Left colon (tissue), 2 donors: ENCODE measurements around the gene GRXCR1. TPM values are rescaled to one million over a fixed set of nuclear protein-coding genes. Genes with fewer than 3 reads are reported as not detected.

Source experiments
- ATAC-seq: fragments of 200-7000 bp; cut with Tn5 transposase; one replicate; pipeline ENCODE4 v1.9.1; 2020; ENCODE audit warnings: mild to moderate bottlenecking, moderate library complexity
- DNase-seq, 2 donors: peaks; one replicate each; pipeline ENCODE4 v3.0.0-alpha.2; 2020
- intact Hi-C, 2 donors: fragments of 100-400 bp; cut with DNase I in 1 of 2; cut with micrococcal nuclease in 1 of 2; formaldehyde crosslinking; loops; one replicate each; pipeline versions ENCODE4 v1.11.2 to v1.14.0; 2022; cut with DNase I, micrococcal nuclease
- long read RNA-seq: library from polyadenylated mRNA; unstranded; transcript quantifications from one replicate; pipeline ENCODE4 v2.0.0, GENCODE V29; 2021
- total RNA-seq, 2 donors: library from RNA; stranded (reverse); fragmentation: NEBNext Ultra II Directional; extraction: Animal tissue kit (Norgen Biotek cat#: 25700); gene quantifications; one replicate each; pipeline ENCODE4 v1.2.1, GENCODE V29; 2021
- donor health status: DM: no; HTN: no; CAD: no.
- donor health status: DM: yes; HTN: yes; CAD: no.

The GRXCR1 gene
- total RNA-seq: not detected
- long read RNA-seq: 0 reads

DNA sequence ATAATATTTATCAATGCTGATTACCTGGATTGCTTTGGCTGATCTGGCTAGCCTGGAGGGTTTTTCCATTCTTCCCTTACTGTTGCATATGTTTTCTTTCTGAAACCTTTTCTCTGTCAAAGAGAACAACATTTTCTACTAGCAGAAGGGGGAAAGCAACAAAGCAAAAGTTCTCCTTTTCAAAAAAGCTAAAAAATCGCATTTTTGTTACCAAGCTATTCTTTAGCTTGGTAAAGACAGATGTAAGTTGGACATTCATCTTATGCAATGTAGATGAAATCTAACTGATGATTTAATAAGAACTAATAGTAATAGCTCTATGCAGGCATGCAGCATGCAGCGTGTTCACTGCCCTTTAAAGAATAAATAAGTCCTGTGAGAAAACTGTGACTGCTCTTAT lies at the start of gene GRXCR1:
Gene GRXCR1, plus strand, starts transcription at position 301 of the 400 bp plus-strand sequence. CDS start 554 bp downstream, outside the sequence.
- intact Hi-C loops: no loop called here
- no peak for ATAC-seq
- DNase-seq: no peak

DNA sequence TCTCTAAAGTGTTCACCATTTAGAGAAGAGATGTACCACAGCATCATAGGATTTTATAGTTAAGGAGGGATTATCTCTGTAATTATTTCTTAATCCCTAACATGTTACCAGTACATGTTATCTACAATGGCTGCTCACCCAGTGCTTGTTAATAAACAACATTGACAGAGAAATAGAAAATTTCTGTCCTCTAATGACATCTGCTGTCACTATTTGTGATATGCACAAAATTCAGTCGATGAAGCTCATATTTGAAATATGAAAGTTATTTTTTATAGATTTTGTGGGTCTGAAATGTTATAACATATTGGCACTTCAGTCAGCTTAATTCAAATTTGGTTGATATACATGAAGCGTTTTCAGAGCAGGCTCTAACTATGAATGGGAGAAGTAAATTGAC lies 48.8 kb upstream of the GRXCR1 start:
- no peak for ATAC-seq
- intact Hi-C loops: no loop called here
- DNase-seq: no peak

DNA sequence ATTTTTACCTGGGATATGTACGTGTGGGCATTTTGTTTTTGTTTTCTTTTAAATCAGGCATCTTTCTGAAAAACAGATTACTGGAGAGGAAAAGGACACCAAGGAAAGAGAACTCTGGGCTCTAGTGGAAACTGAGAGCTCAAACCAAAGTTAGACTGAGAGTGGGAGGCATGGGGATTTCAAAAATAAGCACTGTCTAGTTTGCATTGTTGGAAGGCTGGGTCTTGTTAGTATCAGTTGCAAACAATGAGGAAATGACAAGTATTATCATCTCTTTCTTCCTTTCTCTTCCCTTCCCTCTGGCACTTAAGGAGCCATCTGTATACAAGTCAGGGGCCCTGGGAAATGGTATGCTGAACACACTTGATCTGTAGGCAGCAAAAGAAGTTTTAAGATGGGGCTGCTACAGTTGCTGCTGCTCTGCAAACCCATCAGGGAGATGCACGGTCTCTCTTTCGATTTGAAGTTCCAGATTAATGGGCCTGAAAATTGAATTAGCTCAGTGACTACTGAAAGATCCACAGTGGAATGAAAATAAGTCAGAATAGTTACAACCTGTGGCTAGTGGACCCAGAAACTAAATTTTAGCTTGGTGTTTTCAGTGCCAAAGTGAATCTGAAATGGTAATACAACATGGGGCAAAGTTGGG lies 48.0 kb upstream of the GRXCR1 start:
- ATAC-seq (no peak), DNase-seq (no peak)
- intact Hi-C loops: no loop called here

DNA sequence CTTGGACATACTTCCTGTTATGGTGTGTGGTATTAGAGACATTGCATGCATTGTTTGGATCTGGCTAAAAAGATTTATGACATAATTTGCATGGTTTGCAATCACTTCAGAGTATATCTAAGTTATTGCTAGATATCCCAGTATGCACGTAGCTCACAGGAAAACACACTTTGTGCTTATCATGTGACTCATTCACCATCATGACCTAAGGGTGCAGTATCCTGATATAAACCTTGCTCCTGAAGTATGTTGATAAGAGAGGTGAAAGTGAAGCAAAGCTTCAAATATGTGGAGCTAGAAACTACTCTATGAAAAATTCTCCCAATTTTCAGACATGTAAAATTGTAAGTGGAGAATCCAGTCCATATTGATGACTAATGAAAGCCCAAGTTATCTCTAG lies 46.9 kb upstream of the GRXCR1 start:
- DNase-seq (no peak), ATAC-seq (peak; percentile 52)
- intact Hi-C loops: no loop called here

DNA sequence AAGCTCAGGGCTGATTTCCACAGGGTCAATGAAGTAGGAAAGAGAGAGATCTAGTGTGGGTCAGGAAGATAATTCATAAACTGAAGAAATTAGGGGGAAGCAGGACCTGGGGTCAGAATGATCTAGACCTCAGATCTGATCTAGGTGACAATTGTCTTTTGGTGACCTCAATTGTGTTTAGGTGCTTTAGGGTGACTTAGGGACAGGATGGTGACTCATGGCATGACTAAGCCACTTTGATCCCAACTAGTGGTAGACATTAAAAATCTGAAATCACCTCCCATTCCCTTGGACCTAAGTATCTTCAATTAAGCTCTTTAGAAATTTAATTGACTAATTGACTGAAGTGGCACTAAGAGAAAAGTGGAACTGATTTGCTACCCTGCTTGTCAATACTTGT lies 36.7 kb upstream of the GRXCR1 start:
- DNase-seq (no peak), ATAC-seq (no peak)
- intact Hi-C loops: no loop called here

GRCh38 chr4:42865572-42866189 lies 26.8 kb upstream of the GRXCR1 start:
- intact Hi-C loops: loop anchor here in 1 of 2 donors (2.0 kb wide), 1 partner anchor 295 kb away; no protein-coding TSS in a partner anchor
- DNase-seq (peak in 1 of 2 donors; percentile 41), ATAC-seq (peak; percentile 51)

- intact Hi-C loops: no loop called here
- DNase-seq (no peak), ATAC-seq (no peak)
Measured at GRCh38 chr4:42871261-42871660, 21.3 kb upstream of the GRXCR1 start.

- DNase-seq (no peak), ATAC-seq (no peak)
Measured at GRCh38 chr4:42871671-42872290, 20.7 kb upstream of the GRXCR1 start.

DNA sequence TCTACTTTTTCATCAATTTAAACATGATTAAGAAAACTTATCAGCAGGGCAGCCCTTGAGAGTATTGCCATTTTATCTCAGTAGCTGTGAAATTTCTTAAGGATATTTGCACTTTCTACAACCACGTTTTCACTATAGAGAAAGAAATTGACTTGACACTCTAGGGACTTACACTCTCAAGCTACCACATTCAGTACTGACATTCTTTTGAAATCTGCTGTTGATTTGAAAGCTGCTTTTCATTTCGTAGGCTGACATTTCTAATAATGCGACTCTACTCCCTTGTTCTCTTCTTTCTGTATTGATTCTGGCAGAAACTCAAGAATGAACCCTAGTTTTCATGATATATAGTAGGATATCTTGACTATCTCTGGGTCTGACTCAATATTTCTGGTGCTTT lies 13.7 kb upstream of the GRXCR1 start:
- ATAC-seq: no peak
- intact Hi-C loops: no loop called here

More at GRCh38 chr4:42871671-42872290, 20.7 kb upstream of the GRXCR1 start:
- intact Hi-C loops: no loop called here

DNA sequence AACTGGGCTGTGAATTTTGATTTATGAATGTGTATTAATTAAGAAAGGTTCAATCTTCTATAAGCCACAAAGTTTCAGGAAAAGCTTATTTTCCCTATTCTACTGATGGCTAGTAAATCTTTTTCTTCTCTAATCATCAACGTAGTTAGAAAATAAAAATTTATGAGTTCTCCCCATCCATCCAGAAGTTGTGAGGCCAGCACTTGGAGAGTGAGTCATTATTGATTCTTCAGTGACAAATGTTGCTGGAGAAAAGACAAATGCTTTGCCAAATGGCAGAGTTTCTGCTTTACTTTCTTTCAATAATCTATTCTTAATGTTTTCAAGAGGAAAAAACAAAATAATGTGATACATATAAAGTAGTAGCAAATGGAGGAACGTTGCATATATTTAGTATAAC lies 11.3 kb upstream of the GRXCR1 start:
- intact Hi-C loops: no loop called here
- ATAC-seq (no peak), DNase-seq (no peak)

More for the DNA sequence above, 13.7 kb upstream of the GRXCR1 start:
- no peak for DNase-seq

GRCh38 chr4:42891644-42892043 lies 869 bp upstream of the GRXCR1 start:
- intact Hi-C loops: no loop called here
- ATAC-seq (no peak), DNase-seq (no peak)

- DNase-seq (no peak), ATAC-seq (no peak)
- intact Hi-C loops: no loop called here
Measured at GRCh38 chr4:42895452-42895851, 2.9 kb downstream of the GRXCR1 start.

GRCh38 chr4:42904986-42905385 lies 12.5 kb downstream of the GRXCR1 start:
- ATAC-seq (no peak), DNase-seq (no peak)
- intact Hi-C loops: no loop called here

- no peak for ATAC-seq
- DNase-seq: no peak
- intact Hi-C loops: no loop called here
Measured at GRCh38 chr4:42905591-42905990, 13.1 kb downstream of the GRXCR1 start.

- intact Hi-C loops: no loop called here
- ATAC-seq: no peak
- no peak for DNase-seq
Measured at GRCh38 chr4:42906341-42906740, 13.8 kb downstream of the GRXCR1 start.

DNA sequence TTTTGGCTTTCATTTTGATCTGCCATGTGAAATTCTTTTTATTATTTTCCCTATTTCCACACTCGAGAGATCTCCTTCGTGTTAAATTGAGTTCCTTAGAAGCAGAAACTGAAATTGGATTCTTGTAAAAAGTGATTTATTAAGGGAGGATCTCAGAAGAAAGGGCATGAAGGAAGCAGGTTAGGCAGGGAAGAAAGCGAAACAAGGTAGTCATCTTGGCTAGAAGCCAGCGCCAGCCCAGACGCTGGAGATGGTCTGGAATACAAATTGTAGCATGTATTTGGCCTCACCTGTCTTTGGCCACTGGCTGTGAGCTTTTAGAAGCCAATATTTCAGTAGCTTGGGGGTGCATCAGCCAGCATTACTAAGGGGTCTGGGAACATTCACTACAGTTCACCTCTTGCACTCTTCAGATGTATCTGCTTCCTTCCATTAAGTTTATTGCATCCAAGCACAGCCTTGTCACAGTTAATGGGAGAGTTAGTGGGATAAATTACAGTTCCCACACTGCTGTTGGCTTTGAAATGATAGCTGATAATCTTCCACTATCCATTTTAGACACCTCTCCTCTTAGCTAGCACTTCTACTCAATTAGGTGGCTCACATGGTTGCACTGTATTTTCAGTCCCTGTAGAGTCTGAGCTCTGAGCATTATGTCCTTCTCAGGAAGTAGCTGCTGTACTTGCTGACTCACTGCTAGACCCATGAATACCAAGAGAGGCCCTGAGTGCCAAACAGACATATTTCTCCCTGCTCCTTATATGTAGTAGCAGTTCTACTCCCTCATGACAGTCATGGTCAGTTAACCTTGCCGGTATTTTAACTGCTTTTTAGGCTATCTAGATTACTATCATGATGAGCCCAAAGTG lies 14.6 kb downstream of the GRXCR1 start:
- peak in 1 of 2 donors; percentile 9 for DNase-seq

GRCh38 chr4:42910459-42910858 lies 17.9 kb downstream of the GRXCR1 start:
- intact Hi-C loops: no loop called here

More for the DNA sequence above, 14.6 kb downstream of the GRXCR1 start:
- ATAC-seq: no peak
- intact Hi-C loops: no loop called here

DNA sequence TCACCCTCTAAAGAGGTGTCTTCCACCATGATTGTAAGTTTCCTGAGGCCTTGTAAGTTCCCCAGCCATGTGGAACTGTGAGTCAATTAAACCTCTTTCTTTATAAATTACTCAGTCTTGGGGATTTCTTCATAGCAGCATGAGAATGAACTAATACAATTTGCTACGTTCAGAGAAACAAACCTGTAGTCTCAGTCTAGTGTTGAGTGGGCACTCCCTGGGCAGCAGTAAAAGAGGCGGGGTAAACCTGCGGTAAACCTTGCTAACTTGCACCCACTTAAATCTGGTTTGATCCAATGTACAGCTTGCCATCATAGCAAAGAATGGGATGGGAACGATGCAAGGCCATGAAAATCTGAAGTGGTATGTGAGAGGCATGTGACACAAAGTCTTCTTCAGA lies 22.4 kb downstream of the GRXCR1 start:
- no peak for ATAC-seq
- intact Hi-C loops: no loop called here
- DNase-seq: no peak

More at GRCh38 chr4:42910459-42910858, 17.9 kb downstream of the GRXCR1 start:
- DNase-seq (no peak), ATAC-seq (no peak)

DNA sequence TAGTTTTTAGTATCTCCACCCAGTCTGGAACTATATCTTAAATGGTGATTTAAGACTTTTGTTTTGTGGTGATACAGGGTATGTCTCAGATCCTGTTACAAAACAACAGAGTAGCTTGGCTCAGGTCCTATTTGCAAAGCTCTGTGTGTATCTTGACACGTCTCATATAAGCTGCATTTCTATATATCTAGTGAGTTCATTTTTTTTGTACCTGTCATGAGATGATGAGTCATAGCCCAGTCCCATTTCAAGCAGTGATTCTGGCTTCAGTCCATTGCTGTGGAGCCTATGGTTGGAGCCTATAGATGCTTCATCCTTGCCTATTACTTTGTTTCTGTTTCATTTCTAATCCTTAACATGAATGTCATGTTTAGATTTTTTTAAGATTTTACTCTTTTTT lies 23.0 kb downstream of the GRXCR1 start:
- intact Hi-C loops: no loop called here
- DNase-seq: no peak
- ATAC-seq: no peak
